Astrocyte of the cerebellum (primary cell): ENCODE results near the gene ALG13.

ENCODE experiments used
- DNase-seq: peaks from one replicate; pipeline ENCODE4 v3.0.0-alpha.2; 2011; ENCODE audit warnings: low read depth
- H3K4me3 ChIP-seq: 2 replicates; pipeline ENCODE4 v1.5.1; 2011; ENCODE audit warnings: mild to moderate bottlenecking, low read depth, low read length, moderate library complexity
- CTCF ChIP-seq: IDR thresholded peaks from 2 replicates; pipeline ENCODE4 v1.5.1; 2012; ENCODE audit warnings: low read length, low read depth, moderate library complexity, mild to moderate bottlenecking; ENCODE audit errors: missing control alignments
- in situ Hi-C: cut with HindIII; loops from 2 replicates; pipeline ENCODE4 v1.10.0; 2017; ENCODE audit warnings: low sequenced_read_pairs

Gene ALG13

GRCh38 chrX:111648802-111649201, 32.2 kb upstream of the ALG13 start:
- no peak for DNase-seq
- no peak for TF ChIP-seq CTCF
- in situ Hi-C loops: no loop called here
- H3K4me3 ChIP-seq: no peak overlapping the region

GRCh38 chrX:111649638-111650037, 31.3 kb upstream of the ALG13 start:
- in situ Hi-C loops: no loop called here
- DNase-seq: no peak
- no peak for TF ChIP-seq CTCF
- no peak overlapping the region for H3K4me3 ChIP-seq

- TF ChIP-seq CTCF: no peak
- no peak overlapping the region for H3K4me3 ChIP-seq
- in situ Hi-C loops: no loop called here
- no peak for DNase-seq
These were observed 30.1 kb upstream of the ALG13 start for GRCh38 chrX:111650845-111651244.

GRCh38 chrX:111652719-111653118, 28.3 kb upstream of the ALG13 start:
- in situ Hi-C loops: no loop called here
- TF ChIP-seq CTCF: no peak
- H3K4me3 ChIP-seq: no peak overlapping the region
- no peak for DNase-seq

GRCh38 chrX:111661241-111661640, 19.7 kb upstream of the ALG13 start:
- in situ Hi-C loops: no loop called here
- DNase-seq: no peak
- no peak for TF ChIP-seq CTCF
- H3K4me3 ChIP-seq: no peak overlapping the region

GRCh38 chrX:111662292-111662691, 18.7 kb upstream of the ALG13 start:
- no peak for DNase-seq
- TF ChIP-seq CTCF: no peak
- in situ Hi-C loops: no loop called here

GRCh38 chrX:111671668-111672067, 9.3 kb upstream of the ALG13 start:
- no peak for DNase-seq
- no peak for TF ChIP-seq CTCF
- in situ Hi-C loops: no loop called here
- H3K4me3 ChIP-seq: no peak overlapping the region

More at GRCh38 chrX:111662292-111662691, 18.7 kb upstream of the ALG13 start:
- no peak overlapping the region for H3K4me3 ChIP-seq
